HFFc6 (cell line): ENCODE results near the gene CPN2. TPM values are rescaled to one million over a fixed set of nuclear protein-coding genes. Genes with fewer than 3 reads are reported as not detected.

ENCODE experiments used
- DNase-seq: peaks from one replicate; pipeline ENCODE4 v3.0.0-alpha.2; 2018
- H3K27ac Mint-ChIP-seq: 2 replicates; pipeline ENCODE4 v1.8.0; 2020; ENCODE audit warnings: mild to moderate bottlenecking, mixed read lengths
- H3K27me3 Mint-ChIP-seq: 2 replicates; pipeline ENCODE4 v1.8.0; 2021; ENCODE audit warnings: mild to moderate bottlenecking, moderate library complexity, mixed read lengths; ENCODE audit not compliant: insufficient read depth
- H3K36me3 Mint-ChIP-seq: 2 replicates; pipeline ENCODE4 v1.8.0; 2021; ENCODE audit warnings: low read depth, mixed read lengths
- H3K4me1 Mint-ChIP-seq: 2 replicates; pipeline ENCODE4 v1.8.0; 2020; ENCODE audit warnings: low read depth, mixed read lengths
- H3K4me3 Mint-ChIP-seq: 2 replicates; pipeline ENCODE4 v1.8.0; 2020; ENCODE audit warnings: mild to moderate bottlenecking, moderate library complexity, mixed read lengths
- H3K9me3 Mint-ChIP-seq: 2 replicates; pipeline ENCODE4 v1.8.0; 2020; ENCODE audit warnings: mild to moderate bottlenecking, mixed read lengths
- CTCF ChIP-seq: fragments of 200-600 bp; sonication (generic); IDR thresholded peaks from 2 replicates; pipeline ENCODE4 v1.5.0; 2021; ENCODE audit warnings: antibody characterized with exemption, mild to moderate bottlenecking
- total RNA-seq, 6 experiments: library from RNA; stranded (reverse); fragmentation: NEBNext Ultra II Directional; extraction: Animal tissue kit (Norgen Biotek cat#: 25700); gene quantifications; 2 replicates in 1 of 6; 3 replicates in 5 of 6; pipeline ENCODE4 v1.2.3, GENCODE V29; 2021

CPN2 gene
- total RNA-seq, 6 experiments from 2014 or later = 0.24 to 0.56 (median 0.35) TPM

GRCh38 chr3:194315965-194316361, 35.2 kb downstream of the CPN2 start:
- Mint-ChIP-seq H3K27me3 (peaks cover 40% of the 10 kb centered on the region), H3K36me3 (peaks cover 9% of the 10 kb centered on the region; the same call in 1 of the 2 replicates), H3K9me3 (peaks cover 16% of the 10 kb centered on the region), H3K27ac (no peak overlapping the region), H3K4me1 (peaks cover 21% of the 10 kb centered on the region), H3K4me3 (no peak overlapping the region)
- peak; percentile 61 for TF ChIP-seq CTCF
- no peak for DNase-seq

GRCh38 chr3:194315088-194315964, 35.8 kb downstream of the CPN2 start:
- H3K9me3 Mint-ChIP-seq = peaks cover 16% of the 10 kb centered on the region
- H3K4me3 Mint-ChIP-seq = peak overlapping the region; percentile 92
- peak overlapping the region; percentile 74 for H3K27ac Mint-ChIP-seq
- peak; percentile 99 for TF ChIP-seq CTCF
- DNase-seq = peak; percentile 49
- peaks cover 9% of the 10 kb centered on the region; the same call in 1 of the 2 replicates for H3K36me3 Mint-ChIP-seq
- peaks cover 41% of the 10 kb centered on the region for H3K27me3 Mint-ChIP-seq
- peaks cover 21% of the 10 kb centered on the region for H3K4me1 Mint-ChIP-seq

- H3K36me3 Mint-ChIP-seq = peaks cover 8% of the 10 kb centered on the region; the same call in 1 of the 2 replicates
- peaks cover 35% of the 10 kb centered on the region for H3K27me3 Mint-ChIP-seq
- H3K27ac Mint-ChIP-seq = no peak overlapping the region
- H3K4me1 Mint-ChIP-seq = peaks cover 21% of the 10 kb centered on the region
- DNase-seq = no peak
- TF ChIP-seq CTCF = no peak
- peaks cover 11% of the 10 kb centered on the region for H3K9me3 Mint-ChIP-seq
- H3K4me3 Mint-ChIP-seq = peak overlapping the region; percentile 92; the same call in 1 of the 2 replicates
These were observed 36.6 kb downstream of the CPN2 start for GRCh38 chr3:194314388-194315068.

- Mint-ChIP-seq H3K27ac (no peak overlapping the region), H3K4me1 (peaks cover 21% of the 10 kb centered on the region), H3K36me3 (peaks cover under 1% of the 10 kb centered on the region; the same call in 1 of the 2 replicates), H3K9me3 (peaks cover 3% of the 10 kb centered on the region), H3K27me3 (peaks cover 31% of the 10 kb centered on the region), H3K4me3 (no peak overlapping the region)
- peak; percentile 16; the same call in 1 of the 2 replicates for TF ChIP-seq CTCF
- DNase-seq = no peak
These were observed 37.4 kb downstream of the CPN2 start for GRCh38 chr3:194313560-194314387.

DNA sequence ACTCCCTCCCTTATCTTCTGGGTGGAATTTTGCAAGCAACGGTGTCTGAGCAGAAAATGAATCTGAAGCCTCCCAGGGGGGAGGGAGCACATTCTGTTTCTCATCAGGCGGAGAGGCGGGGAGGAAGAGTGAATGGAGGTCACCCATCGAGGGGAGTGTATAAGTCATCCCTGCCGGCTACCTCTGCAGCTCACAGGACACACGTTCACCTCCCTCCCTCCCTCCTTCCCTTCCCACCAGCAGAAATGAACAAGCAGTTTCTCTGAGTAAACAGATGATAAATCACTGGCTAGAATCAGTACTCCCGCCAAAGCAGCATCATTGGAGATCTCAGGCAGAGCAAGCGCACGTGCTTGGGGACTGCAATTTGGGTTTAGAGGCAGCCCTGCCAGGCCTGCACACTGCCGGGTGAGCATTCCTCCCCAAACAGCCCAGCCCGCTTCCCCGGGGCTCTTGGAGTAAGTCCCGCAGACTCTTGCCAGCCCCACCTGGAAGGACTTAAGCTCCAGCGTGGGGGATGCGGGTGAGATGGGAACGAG, 38.3 kb downstream of the CPN2 start:
- Mint-ChIP-seq H3K27me3 (peaks cover 34% of the 10 kb centered on the region), H3K4me1 (peaks cover 21% of the 10 kb centered on the region)
- no peak for TF ChIP-seq CTCF

More for the DNA sequence above, 38.3 kb downstream of the CPN2 start:
- H3K9me3 Mint-ChIP-seq = no peaks in the 10 kb centered on the region
- no peaks in the 10 kb centered on the region for H3K36me3 Mint-ChIP-seq
- peak overlapping the region; percentile 10; the same call in 1 of the 2 replicates for H3K4me3 Mint-ChIP-seq
- no peak for DNase-seq
- H3K27ac Mint-ChIP-seq = no peak overlapping the region
